Activated naive CD8-positive, alpha-beta T cell treated with anti-CD3 and anti-CD28 coated beads, Interleukin-2, amount 10 ng/mL, durations not matched to agents 7 days and 5 days (primary cell): ENCODE measurements around the gene SMOC1. TPM values are rescaled to one million over a fixed set of nuclear protein-coding genes. Genes with fewer than 3 reads are reported as not detected.
"Not testable (repeated sequence)": the region's sequence is repeated elsewhere in the genome, so short reads cannot be mapped to it uniquely, and the experiment has no call there.

ENCODE experiments used
- ATAC-seq: fragments of 150-1000 bp; cut with Tn5 transposase; one replicate; pipeline ENCODE4 v1.10.0; 2021; ENCODE audit warnings: low read depth, moderate library complexity
- POLR2A ChIA-PET: fragments of 350-600 bp; sonication (Branson Sonifier 250); formaldehyde crosslinking; loops from one replicate; lab custom pipeline; 2021; ENCODE audit warnings: antibody characterized with exemption; lab: Charles Lee
- DNase-seq: peaks from one replicate; pipeline ENCODE4 v3.0.0; 2021
- H3K27ac Mint-ChIP-seq: one replicate; pipeline ENCODE4 v1.8.0; 2022; ENCODE audit warnings: mild to moderate bottlenecking, mixed read lengths
- H3K27me3 Mint-ChIP-seq: one replicate; pipeline ENCODE4 v1.8.0; 2022; ENCODE audit warnings: mild to moderate bottlenecking, moderate library complexity, mixed read lengths
- H3K36me3 Mint-ChIP-seq: one replicate; pipeline ENCODE4 v1.8.0; 2021; ENCODE audit warnings: mild to moderate bottlenecking, mixed read lengths
- H3K4me1 Mint-ChIP-seq: one replicate; pipeline ENCODE4 v1.8.0; 2021; ENCODE audit warnings: mixed read lengths
- H3K4me3 Mint-ChIP-seq: one replicate; pipeline ENCODE4 v1.8.0; 2022; ENCODE audit warnings: mild to moderate bottlenecking, moderate library complexity, mixed read lengths
- H3K9me3 Mint-ChIP-seq: one replicate; pipeline ENCODE4 v1.8.0; 2021; ENCODE audit warnings: mixed read lengths
- total RNA-seq, 2 experiments: library from RNA; stranded (reverse); gene quantifications; one replicate each; pipeline ENCODE4 v1.2.3, GENCODE V29; 2021

Gene SMOC1
- total RNA-seq, 2 experiments from 2014 or later, result not detected

- Mint-ChIP-seq H3K9me3 (peaks cover 6% of the 10 kb centered on the region), H3K36me3 (no peaks in the 10 kb centered on the region), H3K27me3 (peaks cover 29% of the 10 kb centered on the region), H3K4me3 (no peak overlapping the region), H3K27ac (no peak overlapping the region), H3K4me1 (no peaks in the 10 kb centered on the region)
- POLR2A ChIA-PET, result no interaction called here
- DNase-seq (no peak), ATAC-seq (no peak)
Measured at GRCh38 chr14:69895109-69895508, 15.9 kb downstream of the SMOC1 start.

- H3K4me3 Mint-ChIP-seq, result no peak overlapping the region
- DNase-seq (no peak), ATAC-seq (no peak)
- H3K4me1 Mint-ChIP-seq, result no peaks in the 10 kb centered on the region
- POLR2A ChIA-PET, result no interaction called here
- H3K36me3 Mint-ChIP-seq, result no peaks in the 10 kb centered on the region
- H3K9me3 Mint-ChIP-seq, result peaks cover 6% of the 10 kb centered on the region
- no peak overlapping the region for H3K27ac Mint-ChIP-seq
- H3K27me3 Mint-ChIP-seq, result peaks cover 25% of the 10 kb centered on the region
Measured at GRCh38 chr14:69896080-69896479, 16.9 kb downstream of the SMOC1 start.

GRCh38 chr14:69896972-69897371 lies 17.8 kb downstream of the SMOC1 start:
- Mint-ChIP-seq H3K4me3 (no peak overlapping the region), H3K27me3 (peaks cover 21% of the 10 kb centered on the region), H3K27ac (no peak overlapping the region), H3K4me1 (no peaks in the 10 kb centered on the region), H3K36me3 (no peaks in the 10 kb centered on the region), H3K9me3 (peaks cover 6% of the 10 kb centered on the region)
- no peak for ATAC-seq
- POLR2A ChIA-PET, result no interaction called here
- no peak for DNase-seq

GRCh38 chr14:69900603-69901002 lies 21.4 kb downstream of the SMOC1 start:
- H3K4me1 Mint-ChIP-seq, result no peaks in the 10 kb centered on the region
- no peak for DNase-seq
- POLR2A ChIA-PET, result no interaction called here
- peaks cover 6% of the 10 kb centered on the region for H3K27me3 Mint-ChIP-seq
- ATAC-seq, result no peak
- no peaks in the 10 kb centered on the region for H3K36me3 Mint-ChIP-seq
- H3K9me3 Mint-ChIP-seq, result peaks cover 6% of the 10 kb centered on the region
- no peak overlapping the region for H3K4me3 Mint-ChIP-seq
- H3K27ac Mint-ChIP-seq, result no peak overlapping the region

- ATAC-seq (no peak), DNase-seq (no peak)
- H3K4me1 Mint-ChIP-seq, result no peaks in the 10 kb centered on the region
Measured at GRCh38 chr14:69901113-69901951, 22.1 kb downstream of the SMOC1 start.

GRCh38 chr14:69903046-69903445 lies 23.8 kb downstream of the SMOC1 start:
- H3K9me3 Mint-ChIP-seq, ATAC-seq, H3K36me3 Mint-ChIP-seq, H3K4me1 Mint-ChIP-seq, POLR2A ChIA-PET, H3K4me3 Mint-ChIP-seq, H3K27me3 Mint-ChIP-seq, DNase-seq, H3K27ac Mint-ChIP-seq: not testable (repeated sequence)

More at GRCh38 chr14:69901113-69901951, 22.1 kb downstream of the SMOC1 start:
- H3K27ac Mint-ChIP-seq, result no peak overlapping the region
- peaks cover 6% of the 10 kb centered on the region for H3K27me3 Mint-ChIP-seq
- no peaks in the 10 kb centered on the region for H3K36me3 Mint-ChIP-seq
- POLR2A ChIA-PET, result no interaction called here
- no peak overlapping the region for H3K4me3 Mint-ChIP-seq
- H3K9me3 Mint-ChIP-seq, result peaks cover 6% of the 10 kb centered on the region

- POLR2A ChIA-PET, result no interaction called here
- Mint-ChIP-seq H3K4me3 (no peak overlapping the region), H3K9me3 (no peaks in the 10 kb centered on the region), H3K27me3 (peaks cover 1% of the 10 kb centered on the region), H3K36me3 (no peaks in the 10 kb centered on the region), H3K4me1 (no peaks in the 10 kb centered on the region), H3K27ac (no peak overlapping the region)
- no peak for DNase-seq
- no peak for ATAC-seq
Measured at GRCh38 chr14:69904246-69904645, 25.0 kb downstream of the SMOC1 start.

- no peaks in the 10 kb centered on the region for H3K9me3 Mint-ChIP-seq
- H3K36me3 Mint-ChIP-seq, result no peaks in the 10 kb centered on the region
- no peak overlapping the region for H3K27ac Mint-ChIP-seq
- DNase-seq (no peak), ATAC-seq (no peak)
- no peak overlapping the region for H3K4me3 Mint-ChIP-seq
- POLR2A ChIA-PET, result no interaction called here
- peaks cover 2% of the 10 kb centered on the region for H3K27me3 Mint-ChIP-seq
- H3K4me1 Mint-ChIP-seq, result no peaks in the 10 kb centered on the region
Measured at GRCh38 chr14:69906201-69906600, 27.0 kb downstream of the SMOC1 start.

- Mint-ChIP-seq H3K4me3 (no peak overlapping the region), H3K4me1 (no peaks in the 10 kb centered on the region), H3K36me3 (no peaks in the 10 kb centered on the region), H3K27ac (no peak overlapping the region), H3K27me3 (peaks cover 2% of the 10 kb centered on the region), H3K9me3 (no peaks in the 10 kb centered on the region)
- ATAC-seq (no peak), DNase-seq (no peak)
- POLR2A ChIA-PET, result no interaction called here
Measured at GRCh38 chr14:69909826-69910550, 30.8 kb downstream of the SMOC1 start.

GRCh38 chr14:69910871-69911270 lies 31.7 kb downstream of the SMOC1 start:
- H3K36me3 Mint-ChIP-seq, result no peaks in the 10 kb centered on the region
- no peak overlapping the region for H3K27ac Mint-ChIP-seq
- no peak for DNase-seq
- H3K4me3 Mint-ChIP-seq, result no peak overlapping the region
- POLR2A ChIA-PET, result no interaction called here
- no peaks in the 10 kb centered on the region for H3K4me1 Mint-ChIP-seq
- ATAC-seq, result no peak
- H3K27me3 Mint-ChIP-seq, result peaks cover 4% of the 10 kb centered on the region
- no peaks in the 10 kb centered on the region for H3K9me3 Mint-ChIP-seq

GRCh38 chr14:69913686-69914085 lies 34.5 kb downstream of the SMOC1 start:
- Mint-ChIP-seq H3K36me3 (no peaks in the 10 kb centered on the region), H3K27ac (no peak overlapping the region), H3K4me1 (no peaks in the 10 kb centered on the region), H3K27me3 (peaks cover 13% of the 10 kb centered on the region), H3K9me3 (no peaks in the 10 kb centered on the region), H3K4me3 (no peak overlapping the region)
- no peak for ATAC-seq
- POLR2A ChIA-PET, result no interaction called here
- no peak for DNase-seq

- no peaks in the 10 kb centered on the region for H3K4me1 Mint-ChIP-seq
- no peak for ATAC-seq
Measured at GRCh38 chr14:69916396-69916795, 37.2 kb downstream of the SMOC1 start.

GRCh38 chr14:69917287-69917686 lies 38.1 kb downstream of the SMOC1 start:
- Mint-ChIP-seq H3K4me1 (no peaks in the 10 kb centered on the region), H3K27me3 (peaks cover 16% of the 10 kb centered on the region), H3K36me3 (no peaks in the 10 kb centered on the region), H3K27ac (no peak overlapping the region), H3K4me3 (no peak overlapping the region), H3K9me3 (no peaks in the 10 kb centered on the region)
- no peak for ATAC-seq
- no peak for DNase-seq
- POLR2A ChIA-PET, result no interaction called here

More at GRCh38 chr14:69916396-69916795, 37.2 kb downstream of the SMOC1 start:
- Mint-ChIP-seq H3K9me3 (no peaks in the 10 kb centered on the region), H3K4me3 (no peak overlapping the region), H3K27me3 (peaks cover 11% of the 10 kb centered on the region), H3K36me3 (no peaks in the 10 kb centered on the region), H3K27ac (no peak overlapping the region)
- no peak for DNase-seq
- POLR2A ChIA-PET, result no interaction called here

- H3K4me1 Mint-ChIP-seq, result no peaks in the 10 kb centered on the region
- POLR2A ChIA-PET, result no interaction called here
- no peak for DNase-seq
- no peak overlapping the region for H3K27ac Mint-ChIP-seq
- no peak for ATAC-seq
- peaks cover 23% of the 10 kb centered on the region for H3K27me3 Mint-ChIP-seq
- no peaks in the 10 kb centered on the region for H3K9me3 Mint-ChIP-seq
- H3K4me3 Mint-ChIP-seq, result no peak overlapping the region
- no peaks in the 10 kb centered on the region for H3K36me3 Mint-ChIP-seq
Measured at GRCh38 chr14:69919815-69920214, 40.6 kb downstream of the SMOC1 start.
